ENCODE data around the gene SLC44A3. TPM values are rescaled to one million over a fixed set of nuclear protein-coding genes. Genes with fewer than 3 reads are reported as not detected.
A peak's percentile ranks its signal among the peaks of the same experiment; 100 is the strongest.

SLC44A3 gene
- total RNA-seq, 1 experiment from 2014 or later, result 0.31 TPM

DNA sequence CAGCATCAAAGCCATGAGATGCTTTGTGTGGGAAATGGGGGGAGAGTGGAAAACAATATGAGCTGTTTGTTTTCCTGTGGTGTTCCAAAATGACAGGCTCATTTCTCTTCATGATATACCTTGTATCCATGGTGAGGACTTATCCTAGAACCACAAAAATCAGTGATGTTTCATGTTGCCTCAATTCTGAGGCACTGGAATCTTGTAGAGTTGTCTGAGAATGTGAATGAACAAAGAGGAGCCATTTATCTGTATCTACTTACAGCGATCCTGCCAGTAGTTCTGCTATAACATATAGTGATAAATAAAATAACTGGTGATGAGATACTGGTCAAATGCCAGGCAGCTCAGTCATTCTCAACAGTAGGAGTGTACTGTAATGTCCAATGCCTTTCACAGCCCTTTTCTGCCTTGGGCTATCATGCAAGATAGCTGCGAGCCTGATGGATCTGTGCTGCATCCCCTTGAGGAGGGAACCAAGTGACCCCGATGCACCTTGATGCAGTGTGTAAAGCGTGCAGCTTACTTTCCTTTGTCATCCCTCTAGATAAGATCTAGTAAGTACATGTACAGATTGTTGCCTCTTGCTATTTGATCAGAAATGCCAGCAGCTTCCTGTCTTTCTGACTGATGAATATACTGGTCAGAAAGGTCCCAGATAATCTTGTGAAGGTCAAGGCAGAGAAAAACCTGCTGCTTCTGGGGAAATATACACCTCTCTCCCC lies 52.8 kb downstream of the SLC44A3 start:
- no peak for DNase-seq (ENCODE audit: low read depth)

DNA sequence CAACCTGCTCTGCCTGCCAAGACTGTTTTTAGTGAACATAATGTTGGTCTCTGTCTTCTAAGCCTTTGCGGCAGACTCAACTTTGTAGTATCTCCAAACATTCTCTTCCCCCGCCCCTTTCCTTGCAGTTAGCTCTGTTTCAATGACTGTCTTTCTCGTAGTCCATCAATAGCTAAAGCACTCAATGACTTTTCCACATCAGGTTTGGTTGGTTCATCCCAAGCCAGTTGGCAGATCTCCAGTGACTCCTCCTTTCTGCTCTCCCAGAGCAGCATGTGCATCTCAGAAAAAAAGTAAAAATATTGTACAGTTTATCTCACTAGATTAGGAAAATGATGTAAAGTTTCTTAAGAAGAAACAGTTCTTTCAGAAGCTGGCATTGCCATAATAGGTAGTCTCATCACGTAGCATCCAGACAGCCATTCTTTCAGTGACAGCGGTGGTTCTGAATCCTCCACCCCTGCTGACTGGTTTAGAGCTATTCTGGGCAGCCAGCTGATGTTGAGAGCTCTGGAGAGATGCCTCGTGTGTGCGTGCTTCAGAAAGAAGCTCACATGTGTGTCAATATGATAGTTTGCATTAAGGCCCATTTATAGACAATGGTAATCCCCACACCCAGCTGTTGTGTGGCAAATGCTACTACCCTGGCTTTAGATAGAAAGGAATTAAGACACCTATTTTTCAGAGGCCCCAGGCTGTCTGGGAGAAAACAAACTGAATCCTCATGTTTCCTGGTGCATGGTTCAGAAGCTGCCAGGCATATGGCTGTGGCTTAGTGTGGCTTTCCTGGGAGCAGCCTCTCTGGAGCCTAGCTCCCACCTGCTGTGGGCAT lies 53.6 kb downstream of the SLC44A3 start:
- no peak for DNase-seq (ENCODE audit: low read depth)

DNA sequence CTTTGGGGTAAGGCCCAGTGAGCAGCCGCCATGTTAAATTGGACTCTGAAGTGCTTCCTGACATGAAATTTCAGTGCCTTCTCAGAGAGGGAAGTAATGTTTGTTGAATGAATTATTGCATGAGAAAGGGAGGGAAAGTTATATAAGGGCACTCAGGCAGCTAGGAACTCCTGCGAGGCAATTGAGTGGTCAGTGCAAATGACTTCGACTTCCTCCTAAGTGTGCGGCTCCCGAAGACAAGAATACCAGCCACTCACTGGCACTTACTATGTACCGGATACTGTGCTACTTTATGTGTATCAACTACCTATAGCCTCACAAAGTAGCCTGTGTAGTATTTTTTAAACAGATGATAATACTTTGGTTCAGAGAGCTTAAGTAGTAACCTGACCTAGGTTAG lies 54.3 kb downstream of the SLC44A3 start:
- DNase-seq (ENCODE audit: low read depth), result no peak

DNA sequence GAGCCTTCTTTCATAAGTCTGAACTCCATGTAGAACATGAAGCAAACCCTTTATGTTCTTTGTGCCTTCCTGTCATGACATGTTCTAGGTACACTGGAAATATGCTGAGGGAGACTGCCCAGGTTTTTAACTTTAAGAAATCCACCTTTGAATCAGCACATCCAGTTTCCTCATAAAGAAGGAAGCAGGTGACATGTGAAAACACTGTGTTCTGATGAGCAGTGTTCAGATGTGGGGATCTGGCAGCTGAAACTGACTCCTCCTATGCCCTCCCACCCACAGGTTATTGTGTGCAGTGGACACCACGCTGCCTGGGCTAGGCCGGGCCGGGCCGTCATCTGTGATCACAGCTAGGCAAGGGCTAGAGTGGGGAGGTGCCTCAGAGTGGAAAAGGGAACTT lies 55.6 kb downstream of the SLC44A3 start:
- DNase-seq (ENCODE audit: low read depth), result no peak

DNA sequence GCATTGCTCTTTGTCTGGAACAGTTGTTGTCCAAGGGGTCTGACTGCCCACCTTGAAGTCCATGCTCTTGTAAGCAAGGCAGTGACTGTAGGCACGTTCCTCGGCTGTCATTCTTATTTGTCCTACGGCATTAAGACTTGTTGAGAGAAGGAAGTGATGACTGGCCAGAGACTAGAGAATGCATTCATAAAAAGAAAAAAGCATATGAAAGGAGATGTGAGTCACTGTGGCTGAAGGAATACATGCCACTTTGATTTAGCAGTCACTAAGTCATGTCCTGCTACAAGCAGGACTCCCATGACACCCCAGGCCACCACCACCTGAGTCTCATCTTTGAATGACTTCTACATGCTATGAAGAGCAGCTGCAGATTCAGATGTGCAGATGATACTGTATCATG lies 56.2 kb downstream of the SLC44A3 start:
- DNase-seq (ENCODE audit: low read depth), result peak; percentile 85

DNA sequence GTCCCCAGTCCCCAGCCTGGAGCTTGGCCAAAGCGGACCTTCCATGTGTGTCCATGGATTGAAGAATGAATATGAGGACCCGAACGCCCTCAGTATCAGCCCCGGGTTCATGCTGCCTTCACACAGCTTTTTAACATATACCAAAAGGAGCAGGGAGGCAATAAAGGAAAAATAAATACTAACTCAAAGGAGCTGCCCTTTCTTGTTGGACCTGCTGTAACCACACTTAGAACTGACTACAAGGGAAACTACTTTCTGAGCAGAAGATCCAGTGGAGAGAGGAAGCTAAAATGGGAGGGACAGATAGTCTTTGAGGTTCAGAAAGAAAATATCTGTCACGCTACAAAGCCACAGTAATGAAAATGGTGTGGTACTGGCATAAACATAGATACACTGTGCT lies 58.2 kb downstream of the SLC44A3 start:
- no peak for DNase-seq (ENCODE audit: low read depth)

DNA sequence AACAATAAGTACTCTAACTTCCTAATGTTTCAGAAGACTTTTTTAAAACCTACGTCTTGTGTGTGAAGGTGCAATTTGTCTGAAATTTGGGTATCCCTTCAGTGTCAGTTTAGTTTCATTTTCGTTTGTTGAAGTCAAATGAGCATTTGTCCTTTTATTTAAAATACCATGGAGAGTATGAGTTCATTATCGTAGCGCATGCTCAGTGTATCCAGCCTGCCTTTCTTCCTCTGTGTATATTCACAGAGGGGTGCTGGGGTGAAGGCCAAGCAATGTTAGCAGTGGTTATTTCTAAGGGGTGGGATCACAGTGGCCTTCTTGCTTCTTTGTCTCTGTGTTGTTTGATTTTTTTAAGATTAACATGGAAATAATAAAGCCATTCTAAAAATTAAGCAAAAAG lies 63.5 kb downstream of the SLC44A3 start:
- no peak for DNase-seq (ENCODE audit: low read depth)

DNA sequence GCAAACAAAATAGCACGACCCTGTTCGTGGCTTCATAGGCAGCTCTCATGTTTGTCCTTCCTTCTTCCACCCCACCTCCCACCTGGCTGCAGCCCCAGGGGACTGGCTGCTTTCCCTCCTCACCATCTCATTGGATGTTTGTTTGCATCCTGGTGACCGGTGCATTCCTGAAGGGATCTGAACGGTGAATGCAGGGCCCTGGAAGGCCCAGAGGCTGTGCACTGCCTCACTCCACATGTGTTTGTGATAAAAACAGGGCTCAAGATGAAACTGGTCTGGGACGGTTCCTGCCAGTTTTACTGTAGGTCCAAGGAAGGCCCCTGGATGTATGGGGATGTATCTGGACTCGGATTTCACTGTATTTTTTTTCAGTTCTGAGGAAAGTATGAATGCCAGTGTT lies 63.9 kb downstream of the SLC44A3 start:
- peak; percentile 22 for DNase-seq (ENCODE audit: low read depth)

DNA sequence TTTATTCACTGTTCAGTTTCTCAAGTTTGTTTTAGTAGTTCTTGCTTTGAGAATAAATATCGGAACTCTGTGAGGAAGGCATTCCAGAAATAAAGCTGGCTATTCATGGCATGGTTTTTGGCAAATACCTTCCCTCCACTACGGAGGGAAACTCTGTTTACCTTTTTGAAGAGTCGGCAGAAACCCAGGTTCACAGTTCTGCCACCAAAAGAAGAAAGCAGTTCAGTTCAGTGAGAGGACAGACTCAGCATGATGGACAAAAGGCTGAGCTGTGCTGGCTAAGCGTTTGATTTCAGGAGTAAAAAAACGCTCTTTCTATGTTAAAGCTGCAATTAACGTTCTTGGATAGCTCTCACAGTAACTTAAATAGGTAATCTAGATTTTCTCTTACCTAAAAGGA lies 64.3 kb downstream of the SLC44A3 start:
- no peak for DNase-seq (ENCODE audit: low read depth)

DNA sequence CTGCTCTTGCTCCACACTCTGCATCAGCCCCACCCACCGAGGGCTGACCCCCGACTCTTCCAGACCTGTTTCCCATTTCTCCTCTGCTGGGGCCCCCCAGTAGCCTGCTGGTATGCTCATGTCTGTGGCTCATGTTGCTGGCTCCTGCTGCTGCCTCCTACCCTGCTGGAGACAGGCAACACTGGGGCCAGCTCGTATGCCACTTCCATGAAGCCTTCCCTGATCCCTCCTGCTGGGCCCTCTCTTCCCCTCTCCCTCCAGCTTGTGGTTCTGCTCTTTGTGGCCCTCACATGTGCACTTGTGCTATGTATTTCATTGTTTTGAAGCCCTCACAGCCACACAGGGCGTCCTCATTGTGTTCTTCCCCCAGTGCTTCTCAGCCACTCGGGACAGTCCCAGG lies 66.2 kb downstream of the SLC44A3 start:
- no peak for DNase-seq (ENCODE audit: low read depth)

DNA sequence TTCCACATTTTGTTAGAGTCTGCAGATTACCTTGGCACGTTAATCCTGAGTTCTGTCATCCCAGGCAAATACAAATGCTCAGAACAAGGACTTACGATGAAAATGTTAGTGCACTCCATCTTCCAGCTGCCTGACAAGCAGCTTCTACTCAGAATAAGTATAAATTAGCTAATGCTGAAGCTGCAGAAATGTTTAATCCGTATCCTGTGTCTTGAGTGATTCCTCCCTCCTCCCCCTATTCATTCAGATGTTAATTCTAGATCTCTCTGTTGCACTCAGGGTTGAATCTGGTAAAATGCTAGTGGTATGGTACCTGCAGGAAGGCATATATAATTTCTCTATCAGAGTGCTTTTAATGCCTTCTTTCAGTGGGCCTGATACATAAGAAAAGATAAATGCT lies 66.9 kb downstream of the SLC44A3 start:
- no peak for DNase-seq (ENCODE audit: low read depth)

DNA sequence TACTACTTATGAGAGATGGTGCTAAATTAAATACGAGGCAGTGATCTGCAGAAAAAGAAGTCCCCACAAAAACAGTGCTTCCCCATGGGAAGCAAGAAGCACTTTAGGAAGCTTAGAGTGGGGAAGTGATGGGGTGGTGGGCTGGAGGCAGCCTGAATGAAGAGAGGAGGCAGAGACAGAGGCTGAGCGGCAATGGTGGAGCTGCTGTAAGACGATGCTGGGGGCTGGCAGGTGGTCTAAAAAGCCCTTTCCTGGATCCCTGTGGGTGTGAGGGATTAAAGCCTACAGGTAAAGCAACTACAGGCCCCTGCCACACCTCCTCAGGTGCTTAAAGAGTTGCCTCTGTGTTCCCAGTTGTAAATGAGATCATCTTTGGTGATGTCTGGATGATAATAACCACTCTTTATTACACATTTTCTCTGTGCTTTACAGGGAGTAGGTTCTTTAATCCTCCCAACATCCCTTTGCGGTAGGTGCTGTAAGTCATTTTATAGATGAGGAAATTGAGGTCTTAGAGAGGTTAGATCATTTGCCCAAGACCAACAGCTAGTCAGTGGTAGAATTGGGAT lies 67.5 kb downstream of the SLC44A3 start:
- DNase-seq (ENCODE audit: low read depth), result no peak

DNA sequence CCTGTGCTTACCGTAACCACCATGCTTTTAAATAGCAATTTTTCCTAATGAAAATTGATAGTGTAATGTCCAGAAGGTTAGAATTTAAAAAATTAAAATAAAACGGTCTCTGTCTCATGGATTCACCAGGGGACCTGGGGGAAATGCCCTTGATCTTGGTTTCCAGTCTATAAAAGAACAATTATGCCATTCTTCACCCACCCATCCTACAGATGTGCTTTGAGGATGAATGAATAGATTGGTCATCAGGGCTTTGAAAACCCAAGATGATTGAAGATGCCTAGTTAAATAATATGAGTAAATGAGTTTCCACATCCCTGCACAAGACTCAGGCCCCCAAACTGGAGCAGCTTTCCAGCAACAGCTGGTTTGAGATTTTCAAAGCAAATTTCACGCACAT lies 68.0 kb downstream of the SLC44A3 start:
- DNase-seq (ENCODE audit: low read depth), result no peak

DNA sequence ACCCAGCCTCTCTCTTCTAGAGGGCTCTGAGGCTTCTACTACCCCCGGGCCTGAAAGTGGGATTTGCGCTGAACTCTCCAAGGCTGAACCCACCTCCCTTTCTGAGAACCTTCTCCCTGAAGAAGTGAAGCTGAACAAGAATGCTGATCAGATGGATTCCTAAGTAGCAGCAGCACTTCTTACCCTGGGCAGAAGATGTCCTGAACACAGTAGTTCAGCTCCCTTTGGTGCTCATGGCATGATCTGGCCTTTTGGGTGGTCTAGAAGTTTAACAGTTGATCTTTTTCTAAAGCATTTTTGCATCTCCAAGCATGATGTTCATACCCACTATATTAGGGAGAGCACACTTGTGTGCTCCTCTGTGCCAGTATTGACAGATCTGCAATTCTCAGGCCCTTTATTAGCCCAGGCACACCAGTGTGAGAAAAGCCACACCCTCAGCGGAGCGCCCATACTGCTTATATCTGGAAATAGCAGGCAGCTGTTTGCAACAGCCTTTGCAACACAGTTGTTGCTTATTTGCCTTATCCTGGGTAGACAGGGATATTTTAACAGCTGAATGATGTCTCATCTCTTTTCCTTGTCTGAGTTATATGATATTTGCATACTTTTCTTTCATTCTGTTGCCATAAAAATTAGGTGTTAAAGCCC lies 72.6 kb downstream of the SLC44A3 start:
- DNase-seq (ENCODE audit: low read depth), result no peak

DNA sequence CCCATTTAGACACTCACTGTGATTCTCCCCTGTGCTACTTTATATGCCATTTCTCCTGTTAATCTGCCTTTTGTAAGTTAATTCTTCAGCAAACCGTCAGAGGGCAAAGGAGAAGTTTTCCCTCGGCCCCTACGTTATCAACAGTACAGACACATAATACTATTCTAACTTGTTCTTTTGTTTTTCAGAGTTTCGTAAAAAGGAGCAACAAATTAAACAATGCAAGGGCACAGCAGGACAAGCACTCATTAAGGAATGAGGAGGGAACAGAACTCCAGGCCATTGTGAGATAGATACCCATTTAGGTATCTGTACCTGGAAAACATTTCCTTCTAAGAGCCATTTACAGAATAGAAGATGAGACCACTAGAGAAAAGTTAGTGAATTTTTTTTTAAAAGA lies 74.5 kb downstream of the SLC44A3 start:
- DNase-seq (ENCODE audit: low read depth), result no peak

DNA sequence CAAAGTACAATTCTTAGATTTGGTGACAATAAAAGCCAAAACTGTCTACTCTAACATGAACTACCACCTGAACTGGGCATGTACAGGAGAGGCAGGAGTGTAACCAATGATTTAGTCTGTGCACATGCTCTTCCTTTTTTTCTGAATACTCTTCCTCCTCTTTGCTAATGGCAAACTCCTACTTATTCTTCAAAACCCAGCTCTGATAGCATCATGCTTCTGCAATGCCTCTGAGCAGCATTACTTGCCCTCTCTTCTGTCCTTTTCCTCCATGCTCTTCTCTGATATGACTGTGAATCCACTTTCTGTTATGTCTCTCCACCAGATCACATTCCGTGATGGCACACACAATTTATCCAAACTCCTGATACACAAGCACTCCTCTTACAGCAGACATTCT lies 75.4 kb downstream of the SLC44A3 start:
- DNase-seq (ENCODE audit: low read depth), result no peak

DNA sequence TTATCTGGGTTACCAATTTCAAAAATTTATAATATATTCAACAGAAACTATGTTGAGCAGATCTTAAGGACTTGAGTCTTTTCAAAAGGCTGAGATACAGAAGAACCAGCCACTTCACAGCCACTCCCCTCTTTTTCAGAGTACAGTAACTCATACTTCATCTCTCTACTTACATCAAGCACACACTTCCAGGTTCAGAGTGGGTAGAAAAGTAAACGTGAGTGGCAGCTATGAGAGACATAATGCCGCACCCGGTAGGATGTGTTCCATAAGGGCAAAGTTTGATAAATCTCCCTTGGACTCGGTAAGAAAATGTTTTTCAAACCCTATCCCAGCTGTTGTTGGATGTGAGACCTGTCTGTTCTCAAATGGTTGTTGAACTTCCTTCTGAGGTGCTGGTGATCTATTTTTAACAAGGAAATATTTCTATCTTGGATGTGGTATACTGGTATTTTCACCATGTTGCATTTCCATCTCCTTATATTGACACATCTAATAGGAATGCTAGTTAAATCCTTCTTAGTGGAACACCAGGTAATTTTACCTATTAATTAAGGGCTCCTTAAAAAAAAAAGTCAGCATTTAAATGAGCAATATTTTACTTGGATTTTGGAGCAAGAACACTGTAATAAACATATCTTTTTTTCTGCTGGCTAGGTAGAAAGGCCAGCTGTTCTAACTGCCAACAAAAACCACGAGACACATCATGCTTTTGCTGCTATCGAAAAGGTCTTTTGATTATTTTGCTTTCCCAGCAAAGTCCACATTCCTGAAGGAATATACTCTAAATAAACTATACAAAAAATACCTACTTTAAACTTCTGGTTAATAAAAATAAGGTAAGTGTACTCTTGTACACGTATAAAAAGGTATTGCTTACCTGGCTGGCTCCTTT lies 78.6 kb downstream of the SLC44A3 start:
- no peak for DNase-seq (ENCODE audit: low read depth)

DNA sequence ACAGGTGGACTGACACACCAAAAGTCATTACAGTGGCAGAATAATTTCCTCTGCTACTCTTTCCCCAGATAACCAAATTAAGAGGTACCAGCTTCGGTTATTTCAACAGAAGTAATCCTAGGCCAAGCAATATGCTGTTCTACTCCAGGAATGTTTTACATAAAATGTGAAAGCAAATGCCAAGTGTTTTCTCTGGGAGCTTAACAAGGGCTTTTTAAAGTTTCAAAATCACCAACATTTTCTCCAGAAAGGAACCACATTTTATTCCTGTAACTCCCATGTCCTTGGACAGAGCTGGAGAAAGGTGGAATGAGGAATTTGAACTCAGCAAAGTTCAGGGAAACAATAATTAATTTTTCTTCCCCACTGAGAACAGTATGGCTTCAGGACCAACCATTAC lies 79.6 kb downstream of the SLC44A3 start:
- DNase-seq (ENCODE audit: low read depth), result no peak

DNA sequence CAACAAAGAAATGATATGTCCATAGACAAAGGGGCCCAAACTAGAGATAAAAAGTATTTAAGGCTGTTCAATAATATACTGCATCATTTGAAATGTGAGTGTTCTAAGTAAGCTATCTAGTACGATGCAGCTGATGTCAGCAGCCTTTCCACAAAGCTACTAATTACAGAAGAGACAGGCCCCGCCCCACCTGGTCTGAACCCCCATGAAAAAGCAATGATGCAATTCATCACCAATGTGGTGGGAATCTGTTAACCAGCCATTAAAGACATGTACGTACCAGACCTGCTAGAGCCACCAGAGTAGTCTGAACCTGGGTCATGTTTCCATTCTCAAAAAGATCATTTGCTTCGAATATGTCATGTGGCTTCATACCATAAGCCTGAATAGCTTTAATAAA lies 81.7 kb downstream of the SLC44A3 start:
- DNase-seq (ENCODE audit: low read depth), result no peak

DNA sequence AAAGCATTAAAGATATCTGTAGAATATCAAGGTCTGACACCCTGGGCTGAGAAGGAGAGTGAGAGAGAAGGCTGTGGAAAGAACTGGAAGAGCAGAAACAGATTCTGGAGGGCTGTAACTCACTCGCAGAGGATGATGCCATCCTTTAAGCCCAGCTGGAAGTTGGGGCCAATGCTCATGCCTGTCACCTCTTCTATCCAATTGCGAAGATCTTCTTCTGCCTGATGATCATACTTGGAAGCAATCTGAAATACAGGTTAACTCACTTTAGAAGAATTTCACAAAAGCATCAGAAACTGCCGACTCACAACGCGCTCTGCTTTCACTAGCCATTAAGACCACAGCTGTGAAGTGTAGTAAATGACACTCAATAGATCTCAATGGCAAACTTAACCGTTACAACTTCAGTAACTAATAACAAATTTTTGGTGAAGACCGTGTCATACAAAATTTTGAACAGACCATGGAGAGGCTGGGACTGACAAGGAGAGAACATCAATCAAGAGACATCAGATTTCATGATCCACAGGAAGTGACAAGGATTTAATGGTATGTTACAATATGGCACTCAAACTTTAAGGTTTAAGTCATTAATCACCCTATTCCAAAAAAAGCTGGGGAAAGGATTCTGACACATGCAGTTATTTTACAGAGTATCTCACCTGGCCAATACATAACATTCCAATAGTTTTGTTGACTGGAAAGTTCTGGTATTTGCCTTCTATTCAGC lies 83.3 kb downstream of the SLC44A3 start:
- DNase-seq (ENCODE audit: low read depth), result peak; percentile 48
